Fibroblast of pulmonary artery (primary cell): Measurements from ENCODE around the gene OPRL1.
"Not testable (repeated sequence)": the region's sequence is repeated elsewhere in the genome, so short reads cannot be mapped to it uniquely, and the experiment has no call there.

ENCODE experiments used
- DNase-seq: peaks from one replicate; pipeline ENCODE4 v3.0.0-alpha.2; 2010; ENCODE audit warnings: low read depth
- H3K4me3 ChIP-seq: replicated peaks from 2 replicates; pipeline ENCODE4 v1.5.1; 2011; ENCODE audit warnings: low read depth, mild to moderate bottlenecking, control low read depth, low read length, moderate library complexity
- CTCF ChIP-seq: IDR thresholded peaks from 2 replicates; pipeline ENCODE4 v1.5.1; 2011; ENCODE audit warnings: mild to moderate bottlenecking, control low read depth, low read length, inconsistent platforms; ENCODE audit errors: missing control alignments

The OPRL1 gene

GRCh38 chr20:64133951-64134407 is 54.1 kb downstream of the OPRL1 start:
- no peak for DNase-seq
- no peak overlapping the region for H3K4me3 ChIP-seq
- peak; percentile 18 for TF ChIP-seq CTCF

GRCh38 chr20:64134744-64135143 is 54.9 kb downstream of the OPRL1 start:
- H3K4me3 ChIP-seq, DNase-seq: not testable (repeated sequence)

- no peak for DNase-seq
- H3K4me3 ChIP-seq: no peak overlapping the region
- no peak for TF ChIP-seq CTCF
These were observed 56.3 kb downstream of the OPRL1 start for GRCh38 chr20:64136004-64136710.

GRCh38 chr20:64137598-64138031 is 57.7 kb downstream of the OPRL1 start:
- no peak overlapping the region for H3K4me3 ChIP-seq
- TF ChIP-seq CTCF: no peak
- no peak for DNase-seq

- TF ChIP-seq CTCF: no peak
- H3K4me3 ChIP-seq: no peak overlapping the region
- no peak for DNase-seq
These were observed 58.5 kb downstream of the OPRL1 start for GRCh38 chr20:64138276-64138815.

GRCh38 chr20:64139199-64140060 is 59.5 kb downstream of the OPRL1 start:
- no peak for DNase-seq
- H3K4me3 ChIP-seq: no peak overlapping the region
- TF ChIP-seq CTCF: no peak
